Panc1 (cell line): ENCODE results near the gene ANKRD55.
"Not testable (repeated sequence)": the region's sequence is repeated elsewhere in the genome, so short reads cannot be mapped to it uniquely, and the experiment has no call there.

Experiments
- TCF7L2 ChIP-seq: IDR thresholded peaks from 2 replicates; pipeline ENCODE4 v1.6.1; 2011; ENCODE audit warnings: mild to moderate bottlenecking, low read depth, low read length, inconsistent platforms
- TF ChIP-seq, protein P1 (sequence below): fragments of 450-650 bp; IDR thresholded peaks from 2 replicates; pipeline ENCODE4 v1.5.1; 2017; ENCODE audit warnings: mild to moderate bottlenecking

DNA sequence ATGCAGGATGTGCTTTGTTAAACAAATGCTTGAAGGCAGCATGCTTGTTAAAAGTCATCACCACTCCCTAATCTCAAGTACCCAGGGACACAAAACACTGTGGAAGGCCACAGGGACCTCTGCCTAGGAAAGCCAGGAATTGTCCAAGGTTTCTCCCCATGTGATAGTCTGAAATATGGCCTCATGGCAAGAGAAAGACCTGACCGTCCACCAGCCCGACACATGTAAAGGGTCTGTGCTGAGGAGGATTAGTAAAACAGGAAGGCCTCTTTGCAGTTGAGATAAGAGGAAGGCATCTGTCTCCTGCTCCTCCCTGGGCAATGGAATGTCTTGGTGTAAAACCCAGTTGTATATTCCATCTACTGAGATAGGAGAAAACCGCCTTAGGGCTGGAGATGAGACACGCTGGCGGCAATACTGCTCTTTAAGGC, 75.9 kb downstream of the ANKRD55 start:
- TF ChIP-seq, protein P1, sequence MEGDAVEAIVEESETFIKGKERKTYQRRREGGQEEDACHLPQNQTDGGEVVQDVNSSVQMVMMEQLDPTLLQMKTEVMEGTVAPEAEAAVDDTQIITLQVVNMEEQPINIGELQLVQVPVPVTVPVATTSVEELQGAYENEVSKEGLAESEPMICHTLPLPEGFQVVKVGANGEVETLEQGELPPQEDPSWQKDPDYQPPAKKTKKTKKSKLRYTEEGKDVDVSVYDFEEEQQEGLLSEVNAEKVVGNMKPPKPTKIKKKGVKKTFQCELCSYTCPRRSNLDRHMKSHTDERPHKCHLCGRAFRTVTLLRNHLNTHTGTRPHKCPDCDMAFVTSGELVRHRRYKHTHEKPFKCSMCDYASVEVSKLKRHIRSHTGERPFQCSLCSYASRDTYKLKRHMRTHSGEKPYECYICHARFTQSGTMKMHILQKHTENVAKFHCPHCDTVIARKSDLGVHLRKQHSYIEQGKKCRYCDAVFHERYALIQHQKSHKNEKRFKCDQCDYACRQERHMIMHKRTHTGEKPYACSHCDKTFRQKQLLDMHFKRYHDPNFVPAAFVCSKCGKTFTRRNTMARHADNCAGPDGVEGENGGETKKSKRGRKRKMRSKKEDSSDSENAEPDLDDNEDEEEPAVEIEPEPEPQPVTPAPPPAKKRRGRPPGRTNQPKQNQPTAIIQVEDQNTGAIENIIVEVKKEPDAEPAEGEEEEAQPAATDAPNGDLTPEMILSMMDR, result not testable (repeated sequence)
- TF ChIP-seq TCF7L2, result not testable (repeated sequence)
